D721Med (cell line): ENCODE measurements around the gene PNPLA4.
A peak's percentile ranks its signal among the peaks of the same experiment; 100 is the strongest.

Source experiments
- DNase-seq: peaks from one replicate; pipeline ENCODE4 v3.0.0; 2011; ENCODE audit warnings: low spot score; ENCODE audit not compliant: insufficient read length
- FAIRE-seq: peaks from 2 replicates; lab custom pipeline; 2011; peaks lifted over from hg19 to GRCh38; lab: Jason Lieb, UNC
- TF ChIP-seq, protein P1 (sequence below): IDR thresholded peaks from 2 replicates; pipeline ENCODE4 v1.5.1; 2012; ENCODE audit warnings: mild to moderate bottlenecking, control low read depth; ENCODE audit not compliant: insufficient read depth; ENCODE audit errors: missing control alignments

PNPLA4 gene

DNA sequence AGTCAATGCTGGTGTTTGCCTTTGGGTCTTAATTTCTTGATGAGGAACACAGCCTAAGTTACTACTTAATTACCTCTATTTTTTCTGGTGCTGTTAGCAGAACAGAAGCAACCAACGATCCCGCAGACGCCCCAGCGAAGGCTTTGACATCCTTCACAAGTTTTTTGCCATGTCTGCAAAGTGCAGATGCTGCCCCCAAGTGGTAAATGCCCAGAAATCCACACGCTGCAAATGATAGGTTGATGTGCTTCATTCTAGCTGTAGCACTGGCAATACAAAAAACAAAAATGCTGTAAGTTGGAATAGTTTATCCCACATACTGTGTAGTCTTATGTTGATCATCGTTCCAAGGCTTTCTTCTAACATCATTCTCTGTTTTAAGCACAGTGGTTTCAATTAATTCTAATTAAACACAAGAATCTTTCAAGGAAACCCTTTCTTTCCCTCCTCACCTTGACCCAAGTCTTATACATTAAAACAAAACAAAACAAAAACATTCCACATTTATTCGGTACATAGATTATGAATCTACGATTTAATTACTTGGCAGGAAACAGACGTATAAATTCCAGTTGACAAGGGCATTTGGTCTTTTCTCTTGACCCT, 1.2 kb downstream of the PNPLA4 start:
- TF ChIP-seq, protein P1, sequence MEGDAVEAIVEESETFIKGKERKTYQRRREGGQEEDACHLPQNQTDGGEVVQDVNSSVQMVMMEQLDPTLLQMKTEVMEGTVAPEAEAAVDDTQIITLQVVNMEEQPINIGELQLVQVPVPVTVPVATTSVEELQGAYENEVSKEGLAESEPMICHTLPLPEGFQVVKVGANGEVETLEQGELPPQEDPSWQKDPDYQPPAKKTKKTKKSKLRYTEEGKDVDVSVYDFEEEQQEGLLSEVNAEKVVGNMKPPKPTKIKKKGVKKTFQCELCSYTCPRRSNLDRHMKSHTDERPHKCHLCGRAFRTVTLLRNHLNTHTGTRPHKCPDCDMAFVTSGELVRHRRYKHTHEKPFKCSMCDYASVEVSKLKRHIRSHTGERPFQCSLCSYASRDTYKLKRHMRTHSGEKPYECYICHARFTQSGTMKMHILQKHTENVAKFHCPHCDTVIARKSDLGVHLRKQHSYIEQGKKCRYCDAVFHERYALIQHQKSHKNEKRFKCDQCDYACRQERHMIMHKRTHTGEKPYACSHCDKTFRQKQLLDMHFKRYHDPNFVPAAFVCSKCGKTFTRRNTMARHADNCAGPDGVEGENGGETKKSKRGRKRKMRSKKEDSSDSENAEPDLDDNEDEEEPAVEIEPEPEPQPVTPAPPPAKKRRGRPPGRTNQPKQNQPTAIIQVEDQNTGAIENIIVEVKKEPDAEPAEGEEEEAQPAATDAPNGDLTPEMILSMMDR, result peak; percentile 59
- FAIRE-seq (peak; percentile 74), DNase-seq (peak; percentile 13)

DNA sequence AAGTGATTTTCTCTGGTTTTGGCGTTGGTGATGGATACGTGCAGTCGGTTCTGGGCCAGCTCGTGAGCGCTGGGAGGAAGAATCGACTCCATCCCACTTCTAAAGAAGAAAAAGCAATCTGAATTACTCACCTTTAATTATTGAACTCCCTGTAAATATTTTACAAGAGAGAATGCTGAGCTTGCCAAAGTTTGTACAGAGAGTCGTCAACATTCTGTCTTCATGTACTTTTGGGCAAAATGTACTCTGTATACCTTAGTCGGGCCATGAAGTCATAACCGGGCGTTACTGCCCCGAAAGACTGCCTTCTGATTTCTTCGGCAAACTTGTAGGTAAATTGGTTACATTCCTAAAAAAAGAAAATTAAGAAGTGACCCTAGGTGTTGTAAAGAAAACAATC, 5.5 kb downstream of the PNPLA4 start:
- no peak for FAIRE-seq
- DNase-seq, result no peak
- TF ChIP-seq, protein P1, result no peak

DNA sequence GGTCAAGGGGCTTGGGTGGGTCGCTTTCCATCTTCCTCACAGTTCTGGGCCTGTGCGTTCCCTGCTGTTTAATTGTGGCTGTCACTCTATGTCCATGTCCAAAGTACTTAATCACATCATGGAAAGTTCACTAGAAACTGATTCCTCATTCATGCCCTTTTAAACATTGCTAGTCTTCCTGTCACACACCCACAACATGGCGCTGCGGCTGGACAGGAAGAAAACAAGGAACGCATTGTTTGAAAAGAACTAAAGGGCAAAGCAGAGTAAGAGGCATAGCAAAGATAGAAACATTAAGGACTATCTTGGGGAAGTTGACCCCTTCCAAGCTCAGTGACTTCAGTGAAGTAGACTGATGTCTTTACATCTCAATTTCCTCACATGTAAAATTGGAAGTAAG, 18.4 kb downstream of the PNPLA4 start:
- TF ChIP-seq, protein P1, result no peak
- FAIRE-seq (no peak), DNase-seq (no peak)

DNA sequence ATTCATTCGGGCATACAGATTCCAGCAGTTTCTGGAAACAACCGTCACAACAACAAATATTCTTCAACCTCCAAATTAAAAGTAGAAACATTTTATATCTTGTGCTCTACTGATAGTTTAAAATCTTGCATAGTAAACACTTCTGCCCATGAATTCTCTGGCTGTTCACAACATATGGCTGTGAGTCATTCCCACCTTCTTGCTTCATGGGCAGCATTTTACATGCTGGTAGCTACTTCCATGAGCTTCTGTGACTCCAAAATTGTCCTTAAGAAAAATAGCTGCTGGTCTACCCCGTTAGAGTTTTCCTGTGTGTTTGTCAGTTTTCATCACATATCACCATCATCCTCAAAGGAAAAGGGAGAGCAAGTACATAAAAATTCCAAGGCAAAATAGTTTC, 22.7 kb downstream of the PNPLA4 start:
- no peak for FAIRE-seq
- DNase-seq, result no peak
- TF ChIP-seq, protein P1, result no peak

- TF ChIP-seq, protein P1, result no peak
- FAIRE-seq (no peak), DNase-seq (no peak)
Observed at GRCh38 chrX:7891928-7892327, 35.3 kb downstream of the PNPLA4 start.

DNA sequence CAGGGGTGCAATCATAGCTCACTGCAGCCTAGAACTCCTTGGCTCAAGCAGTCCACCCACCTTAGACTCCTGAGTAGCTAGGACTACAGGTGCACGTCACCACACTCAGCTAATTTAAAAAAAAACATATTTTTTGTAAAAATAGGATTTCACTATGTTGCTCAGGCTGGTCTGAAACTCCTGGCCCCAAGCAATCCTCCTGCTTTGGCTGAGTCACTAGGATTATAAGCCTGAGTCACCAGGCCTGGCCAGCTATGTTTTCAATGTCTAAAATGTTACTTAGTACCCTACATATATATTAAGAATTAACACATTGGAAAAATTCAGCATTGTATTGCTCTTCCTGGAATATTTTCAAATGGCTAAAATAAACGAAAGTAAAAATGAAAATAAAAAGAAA, 37.5 kb downstream of the PNPLA4 start:
- TF ChIP-seq, protein P1, result no peak
- FAIRE-seq, result no peak
- DNase-seq, result no peak

GRCh38 chrX:7889135-7889534, 38.1 kb downstream of the PNPLA4 start:
- no peak for DNase-seq
- FAIRE-seq, result no peak

More at GRCh38 chrX:7889135-7889534, 38.1 kb downstream of the PNPLA4 start:
- TF ChIP-seq, protein P1, result no peak
